ENCODE measurements around the gene CHD9.
A peak's percentile ranks its signal among the peaks of the same experiment; 100 is the strongest.
"Not testable (repeated sequence)": the region's sequence is repeated elsewhere in the genome, so short reads cannot be mapped to it uniquely, and the experiment has no call there.

CHD9 gene

GRCh38 chr16:53048139-53048915 is 6.5 kb upstream of the CHD9 start:
- no peak overlapping the region for H3K4me3 ChIP-seq (ENCODE audit: low read depth, low read length)
- DNase-seq (ENCODE audit: low read depth): no peak
- no peak for TF ChIP-seq CTCF (IDR thresholded peaks at IDR 0.05; ENCODE audit: low read depth, low read length, missing control alignments)
- in situ Hi-C loops (cut with HindIII; ENCODE audit: low sequenced_read_pairs): no loop called here

- DNase-seq (ENCODE audit: low read depth); in situ Hi-C loops (cut with HindIII; ENCODE audit: low sequenced_read_pairs); H3K4me3 ChIP-seq (ENCODE audit: low read depth, low read length): not testable (repeated sequence)
Measured at GRCh38 chr16:53051255-53051654, 3.5 kb upstream of the CHD9 start.

GRCh38 chr16:53052519-53053501 is 2.0 kb upstream of the CHD9 start, which contains the start of gene CHD9NB:
TSS of gene CHD9NB (minus strand) at chr16:53052897. CDS start at chr16:53044158, 8,739 bp downstream.
- DNase-seq (ENCODE audit: low read depth): no peak
- H3K4me3 ChIP-seq (ENCODE audit: low read depth, low read length): peak within 1 kb of the TSS; percentile 35

GRCh38 chr16:53053967-53054669 is 673 bp upstream of the CHD9 start:
- in situ Hi-C loops (cut with HindIII; ENCODE audit: low sequenced_read_pairs): no loop called here
- no peak for DNase-seq (ENCODE audit: low read depth)
- peak overlapping the region; percentile 69 for H3K4me3 ChIP-seq (ENCODE audit: low read depth, low read length)
- no peak for TF ChIP-seq CTCF (IDR thresholded peaks at IDR 0.05; ENCODE audit: low read depth, low read length, missing control alignments)

More at GRCh38 chr16:53052519-53053501, 2.0 kb upstream of the CHD9 start, which contains the start of gene CHD9NB:
- in situ Hi-C loops (cut with HindIII; ENCODE audit: low sequenced_read_pairs): no loop called here
- no peak for TF ChIP-seq CTCF (IDR thresholded peaks at IDR 0.05; ENCODE audit: low read depth, low read length, missing control alignments)

GRCh38 chr16:53055541-53056391 is 975 bp downstream of the CHD9 start:
- DNase-seq (ENCODE audit: low read depth): peak; percentile 43
- peak overlapping the region; percentile 69 for H3K4me3 ChIP-seq (ENCODE audit: low read depth, low read length)
- TF ChIP-seq CTCF (IDR thresholded peaks at IDR 0.05; ENCODE audit: low read depth, low read length, missing control alignments): no peak
- in situ Hi-C loops (cut with HindIII; ENCODE audit: low sequenced_read_pairs): no loop called here

GRCh38 chr16:53056392-53056881 is 1.6 kb downstream of the CHD9 start:
- in situ Hi-C loops (cut with HindIII; ENCODE audit: low sequenced_read_pairs): no loop called here
- TF ChIP-seq CTCF (IDR thresholded peaks at IDR 0.05; ENCODE audit: low read depth, low read length, missing control alignments): no peak
- no peak for DNase-seq (ENCODE audit: low read depth)

More at GRCh38 chr16:53056392-53056881, 1.6 kb downstream of the CHD9 start:
- no peak overlapping the region for H3K4me3 ChIP-seq (ENCODE audit: low read depth, low read length)
